HCT116 (cell line): Measurements from ENCODE around the gene SUPT3H.

Experiments used
- CTCF ChIP-seq, 3 experiments: fragments of 200-600 bp in 1 of 3; sonication (generic) in 1 of 3; IDR thresholded peaks in 2 of 3; conservative IDR thresholded peaks in 1 of 3; 2 replicates each; pipeline ENCODE4 v1.5.1; 2012 to 2017; ENCODE audit warnings: low read depth in 2 of 3, low read length in 2 of 3, antibody characterized with exemption in 1 of 3, borderline replicate concordance in 1 of 3, control low read depth in 1 of 3, mild to moderate bottlenecking in 1 of 3, mixed read lengths in 1 of 3, mixed run types in 1 of 3, moderate library complexity in 1 of 3; ENCODE audit not compliant: insufficient read depth in 1 of 3
- ELF1 ChIP-seq: IDR thresholded peaks from 2 replicates; pipeline ENCODE4 v1.6.1; 2012; ENCODE audit warnings: low read depth, borderline replicate concordance
- EZH2 ChIP-seq: fragments of 200-600 bp; sonication (generic); IDR thresholded peaks from 2 replicates; pipeline ENCODE4 v1.6.1; 2017; ENCODE audit warnings: antibody characterized with exemption, mixed run types
- JUND ChIP-seq: IDR thresholded peaks from 2 replicates; pipeline ENCODE4 v1.6.1; 2012
- POLR2A ChIP-seq: IDR thresholded peaks from 2 replicates; pipeline ENCODE4 v1.7.0; 2011; ENCODE audit warnings: borderline replicate concordance; ENCODE audit not compliant: insufficient read depth, insufficient read length; ENCODE audit errors: extremely low read depth
- RAD21 ChIP-seq: IDR thresholded peaks from 2 replicates; pipeline ENCODE4 v1.6.1; 2012; ENCODE audit warnings: low read depth, mild to moderate bottlenecking
- SRF ChIP-seq: IDR thresholded peaks from 2 replicates; pipeline ENCODE4 v1.6.1; 2012; ENCODE audit warnings: low read depth
- TF ChIP-seq, protein P1 (sequence below): IDR thresholded peaks from 2 replicates; pipeline ENCODE4 v1.6.1; 2012

GRCh38 chr6:45044510-45045252 lies 333.1 kb downstream of the SUPT3H start:
- TF ChIP-seq POLR2A = no peak
- no peak for TF ChIP-seq CTCF (IDR thresholded peaks at IDR 0.05 in 2 of 3, conservative IDR thresholded peaks at IDR 0.05 in 1 of 3; ENCODE audit: borderline replicate concordance in 1 of 3, insufficient read depth in 1 of 3, low read depth in 2 of 3, low read length in 2 of 3)
- no peak for TF ChIP-seq EZH2
- no peak for TF ChIP-seq SRF
- no peak for TF ChIP-seq ELF1
- TF ChIP-seq JUND = no peak; the same call in 1 of the 2 replicates
- no peak for TF ChIP-seq RAD21
- TF ChIP-seq, protein P1, sequence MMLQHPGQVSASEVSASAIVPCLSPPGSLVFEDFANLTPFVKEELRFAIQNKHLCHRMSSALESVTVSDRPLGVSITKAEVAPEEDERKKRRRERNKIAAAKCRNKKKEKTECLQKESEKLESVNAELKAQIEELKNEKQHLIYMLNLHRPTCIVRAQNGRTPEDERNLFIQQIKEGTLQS = no peak
